Right forelimb (tissue), 1 donor: ENCODE data around the gene PROS1.
"Not testable (repeated sequence)": the region's sequence is repeated elsewhere in the genome, so short reads cannot be mapped to it uniquely, and the experiment has no call there.

ENCODE experiments used
- DNase-seq: peaks from one replicate; pipeline ENCODE4 v3.0.0-alpha.2; 2018

Gene PROS1

DNA sequence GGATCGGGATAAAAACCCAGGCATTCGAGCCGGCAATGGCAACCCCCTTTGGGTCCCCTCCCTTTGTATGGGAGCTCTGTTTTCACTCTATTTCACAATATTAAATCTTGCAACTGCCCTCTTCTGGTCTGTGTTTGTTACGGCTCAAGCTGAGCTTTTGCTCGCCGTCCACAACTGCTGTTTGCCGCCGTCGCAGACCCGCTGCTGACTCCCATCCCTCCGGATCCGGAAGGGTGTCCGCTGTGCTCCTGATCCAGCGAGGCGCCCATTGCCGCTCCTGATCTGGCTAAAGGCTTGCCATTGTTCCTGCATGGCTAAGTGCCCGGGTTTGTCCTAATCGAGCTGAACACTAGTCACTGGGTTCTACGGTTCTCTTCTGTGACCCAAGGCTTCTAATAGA, 8.6 kb downstream of the PROS1 start:
- not testable (repeated sequence) for DNase-seq

GRCh38 chr3:93962798-93963197, 10.9 kb downstream of the PROS1 start:
- no peak for DNase-seq

GRCh38 chr3:93961489-93961888, 12.2 kb downstream of the PROS1 start:
- no peak for DNase-seq

- DNase-seq = no peak
Observed at GRCh38 chr3:93961026-93961425, 12.7 kb downstream of the PROS1 start.

GRCh38 chr3:93949958-93950357, 23.7 kb downstream of the PROS1 start:
- not testable (repeated sequence) for DNase-seq

GRCh38 chr3:93937485-93937884, 36.2 kb downstream of the PROS1 start:
- DNase-seq = not testable (repeated sequence)

DNA sequence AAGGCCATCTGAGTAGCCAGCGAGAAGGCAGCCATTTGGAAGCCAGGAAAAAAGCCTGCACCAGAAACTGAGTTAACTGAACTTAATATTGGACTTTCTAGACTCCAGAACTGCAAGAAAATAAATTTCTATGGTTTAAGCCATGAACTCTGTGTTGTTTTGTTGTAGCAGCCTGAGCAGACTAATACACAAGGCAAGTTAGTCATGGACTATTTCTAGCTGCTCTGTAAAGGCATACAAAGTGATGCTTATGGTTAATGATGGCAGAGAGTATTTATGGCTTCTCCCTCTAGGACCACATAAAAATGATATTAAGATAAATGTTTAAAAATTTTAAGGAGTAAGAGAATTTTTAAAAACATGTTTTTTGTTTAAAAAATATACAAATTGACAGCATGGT, 37.1 kb downstream of the PROS1 start:
- DNase-seq = no peak

GRCh38 chr3:93934366-93935046, 39.2 kb downstream of the PROS1 start:
- DNase-seq = no peak

DNA sequence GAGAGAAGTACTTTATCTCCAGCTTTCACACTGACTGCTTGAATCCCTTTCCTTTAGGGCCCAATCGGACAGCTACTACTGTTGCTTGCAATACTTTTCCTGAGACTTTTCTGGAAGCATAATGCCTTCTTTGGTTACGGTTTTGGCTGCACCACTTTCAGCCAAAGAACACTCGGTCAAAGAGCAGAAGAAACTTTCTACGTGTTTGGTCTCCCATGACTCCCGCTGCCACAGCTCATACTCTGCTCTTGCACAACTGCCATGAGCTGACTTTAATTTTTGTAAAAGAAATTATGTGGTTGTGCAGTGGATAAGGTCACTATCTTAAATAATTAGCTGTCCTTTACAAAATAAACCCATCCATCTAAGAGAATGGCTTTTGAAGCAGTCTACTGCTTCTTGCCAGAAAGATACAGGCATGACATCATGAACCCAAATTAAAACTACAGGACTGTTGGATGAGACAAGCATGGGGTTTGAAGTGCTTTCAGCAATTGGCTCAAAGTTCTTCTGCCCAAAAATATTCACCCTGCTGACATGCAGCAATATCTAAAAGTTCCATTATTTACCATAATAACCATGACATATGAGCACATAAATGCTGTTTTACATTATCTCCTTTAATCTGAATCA, 42.0 kb downstream of the PROS1 start:
- DNase-seq = no peak

- DNase-seq = no peak
Observed at GRCh38 chr3:93930041-93930440, 43.7 kb downstream of the PROS1 start.

DNA sequence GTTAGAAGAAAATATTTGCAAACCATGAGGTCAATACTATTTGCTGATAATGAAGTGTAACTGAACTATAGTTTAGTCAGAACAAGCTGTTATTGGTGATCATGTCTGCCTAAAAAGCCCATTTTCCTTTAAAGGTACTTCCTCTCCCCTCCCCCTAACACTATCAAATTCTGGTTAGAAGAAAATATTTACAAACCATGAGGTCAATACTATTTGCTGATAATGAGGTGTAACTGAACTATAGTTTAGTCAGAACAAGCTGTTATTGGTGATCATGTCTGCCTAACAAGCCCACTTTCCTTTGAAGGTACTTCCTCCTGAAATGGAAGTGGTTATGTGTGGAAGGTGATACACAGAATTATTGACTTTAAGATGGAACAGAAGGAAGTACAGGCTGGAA, 46.9 kb downstream of the PROS1 start:
- DNase-seq = no peak

DNA sequence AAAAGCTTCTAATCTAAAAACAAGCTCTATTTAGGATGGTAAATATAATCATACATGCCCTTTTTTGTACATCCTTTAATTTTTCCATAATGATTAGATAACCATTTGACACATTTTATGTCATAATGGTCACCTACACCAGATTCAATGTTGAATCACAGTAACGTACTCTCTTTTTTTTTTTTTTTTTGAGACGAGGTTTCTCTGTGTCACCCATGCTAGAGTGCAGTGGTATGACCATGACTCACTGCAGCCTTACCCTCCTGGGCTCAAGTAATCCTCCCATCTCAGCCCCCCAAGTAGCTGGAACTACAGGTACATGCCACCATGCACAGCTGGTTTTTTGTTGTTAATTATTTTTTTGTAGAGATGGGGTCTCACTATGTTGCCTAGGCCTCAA, 49.2 kb downstream of the PROS1 start:
- no peak for DNase-seq

DNA sequence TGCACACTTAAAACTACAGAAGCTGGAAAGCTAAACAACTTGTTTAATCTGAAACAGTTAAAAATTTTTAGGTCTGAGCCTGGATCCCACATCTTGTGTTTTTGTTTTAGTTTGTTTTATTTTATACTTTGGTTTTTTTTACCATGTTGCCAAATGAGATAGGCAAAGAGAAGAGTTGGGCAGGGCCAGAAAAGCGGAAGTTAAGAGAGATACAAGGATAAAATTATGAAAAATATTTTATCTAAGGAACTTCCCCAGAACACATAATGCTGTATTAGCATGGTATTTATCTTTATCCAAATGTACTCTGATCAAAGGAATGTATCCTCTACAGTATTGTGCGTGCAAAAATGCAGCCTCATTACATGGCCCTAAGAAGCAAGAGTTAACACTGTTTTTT, 50.7 kb downstream of the PROS1 start:
- no peak for DNase-seq

GRCh38 chr3:93917546-93918029, 56.1 kb downstream of the PROS1 start:
- DNase-seq = not testable (repeated sequence)

GRCh38 chr3:93913623-93914022, 60.1 kb downstream of the PROS1 start:
- DNase-seq = not testable (repeated sequence)

DNA sequence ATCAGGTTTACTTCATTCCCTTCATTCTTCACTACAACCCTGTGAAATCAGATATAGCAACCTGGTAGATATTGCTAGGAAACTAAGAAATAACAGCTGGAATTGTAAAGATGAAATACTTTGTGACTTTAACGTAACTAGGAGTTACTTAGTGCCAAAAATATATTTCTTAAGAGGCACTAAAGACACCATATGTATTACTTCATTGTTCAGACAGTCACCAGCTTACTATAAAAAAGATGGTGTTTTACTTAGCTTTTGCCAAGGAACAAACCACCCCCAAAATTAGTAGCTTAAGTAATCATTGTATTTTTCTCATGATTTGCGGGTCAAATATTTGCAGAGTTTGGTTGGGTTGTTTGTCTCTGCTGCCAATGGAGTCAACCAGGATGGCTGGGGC, 62.5 kb downstream of the PROS1 start:
- no peak for DNase-seq

- DNase-seq = no peak
Observed at GRCh38 chr3:93910097-93910496, 63.6 kb downstream of the PROS1 start.

- DNase-seq = no peak
Observed at GRCh38 chr3:93907132-93907531, 66.6 kb downstream of the PROS1 start.

- DNase-seq = no peak
Observed at GRCh38 chr3:93906245-93906644, 67.5 kb downstream of the PROS1 start.

- no peak for DNase-seq
Observed at GRCh38 chr3:93904568-93904967, 69.1 kb downstream of the PROS1 start.

- DNase-seq = not testable (repeated sequence)
Observed at GRCh38 chr3:93878250-93879017, 95.3 kb downstream of the PROS1 start.

DNA sequence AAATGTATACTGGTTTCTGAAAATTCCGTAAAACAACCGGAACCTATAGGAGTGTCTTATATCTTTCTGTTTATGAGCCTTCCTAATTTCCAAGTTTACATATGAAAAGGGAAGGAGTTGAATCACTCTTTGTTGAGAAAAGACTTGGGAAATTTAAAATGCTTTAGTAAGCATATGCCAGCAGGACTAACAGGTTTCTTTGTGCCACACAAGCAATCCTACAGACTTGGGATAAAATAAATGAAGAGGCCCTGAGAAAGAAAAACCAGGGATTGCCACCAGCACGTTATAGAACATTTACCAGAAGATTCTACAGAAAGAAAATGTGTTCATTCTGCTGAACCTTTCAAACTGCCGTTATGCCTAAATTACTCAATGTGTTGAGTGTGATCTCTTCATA, 96.3 kb downstream of the PROS1 start:
- not testable (repeated sequence) for DNase-seq

GRCh38 chr3:93873412-93873811, 100.3 kb downstream of the PROS1 start:
- DNase-seq = not testable (repeated sequence)

- DNase-seq = no peak
Observed at GRCh38 chr3:93867425-93867824, 106.3 kb downstream of the PROS1 start.
